ENCODE data around the gene EXOSC6.
"Not testable (repeated sequence)": the region's sequence is repeated elsewhere in the genome, so short reads cannot be mapped to it uniquely, and the experiment has no call there.

Gene EXOSC6

DNA sequence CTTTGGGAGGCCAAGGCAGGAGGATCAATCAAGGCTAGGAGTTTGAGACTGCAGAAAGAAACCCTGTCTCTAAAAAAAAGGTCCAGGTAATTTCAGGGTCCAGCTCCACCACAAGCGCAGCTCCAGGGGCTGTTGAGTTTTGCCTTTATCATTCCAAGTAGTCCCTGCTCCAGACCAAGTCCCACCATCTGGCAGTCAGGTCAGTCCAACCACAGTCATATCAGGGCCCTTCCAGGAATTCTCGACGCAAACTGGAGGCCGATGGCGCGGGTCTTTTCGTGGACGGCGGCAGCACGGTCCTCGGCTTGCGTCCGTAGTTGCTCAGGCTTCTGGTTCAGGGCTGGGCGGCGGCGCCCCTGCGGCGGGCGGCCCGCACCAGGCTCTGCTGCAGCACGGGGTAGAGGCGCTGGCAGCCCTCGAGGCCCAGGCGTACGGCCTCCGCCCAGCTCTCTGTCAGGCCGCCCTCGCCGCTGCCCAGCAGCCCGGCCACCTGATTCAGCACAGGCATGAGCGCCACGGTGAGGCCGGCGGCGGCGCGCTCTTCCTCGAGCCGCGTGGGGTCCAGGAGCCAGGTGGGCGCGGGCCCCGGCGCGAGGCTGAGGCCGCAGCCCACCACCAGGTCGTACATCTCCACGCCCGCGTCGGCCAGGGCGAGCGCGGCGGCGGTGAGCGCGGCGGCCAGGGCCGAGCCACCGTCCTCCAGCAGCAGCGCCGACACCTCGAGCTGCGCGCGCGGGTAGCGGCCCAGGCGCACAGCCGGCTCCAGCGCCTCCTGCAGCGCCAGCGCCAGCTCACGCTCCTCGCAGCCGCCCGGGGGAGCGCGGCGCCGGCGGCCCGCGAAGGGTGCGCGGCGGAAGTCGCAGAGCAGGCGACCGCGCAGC, 752 bp downstream of the EXOSC6 start:
- no peak for TF ChIP-seq ARNTL (CRISPR knock-in tag; IDR thresholded peaks at IDR 0.05; ENCODE audit: borderline replicate concordance, low read depth)
- no peak for TF ChIP-seq ZNF70 (CRISPR knock-in tag; IDR thresholded peaks at IDR 0.05)
- no peak for TF ChIP-seq TCF4 (CRISPR knock-in tag; IDR thresholded peaks at IDR 0.05; ENCODE audit: borderline replicate concordance)
- TF ChIP-seq CSDC2 (CRISPR knock-in tag; IDR thresholded peaks at IDR 0.05), result no peak
- TF ChIP-seq TOX (CRISPR knock-in tag; IDR thresholded peaks at IDR 0.05; ENCODE audit: borderline replicate concordance), result no peak
- no peak for TF ChIP-seq ZC3H10 (CRISPR knock-in tag; IDR thresholded peaks at IDR 0.05)
- TF ChIP-seq ISL1 (CRISPR knock-in tag; IDR thresholded peaks at IDR 0.05), result no peak
- TF ChIP-seq, protein P1, sequence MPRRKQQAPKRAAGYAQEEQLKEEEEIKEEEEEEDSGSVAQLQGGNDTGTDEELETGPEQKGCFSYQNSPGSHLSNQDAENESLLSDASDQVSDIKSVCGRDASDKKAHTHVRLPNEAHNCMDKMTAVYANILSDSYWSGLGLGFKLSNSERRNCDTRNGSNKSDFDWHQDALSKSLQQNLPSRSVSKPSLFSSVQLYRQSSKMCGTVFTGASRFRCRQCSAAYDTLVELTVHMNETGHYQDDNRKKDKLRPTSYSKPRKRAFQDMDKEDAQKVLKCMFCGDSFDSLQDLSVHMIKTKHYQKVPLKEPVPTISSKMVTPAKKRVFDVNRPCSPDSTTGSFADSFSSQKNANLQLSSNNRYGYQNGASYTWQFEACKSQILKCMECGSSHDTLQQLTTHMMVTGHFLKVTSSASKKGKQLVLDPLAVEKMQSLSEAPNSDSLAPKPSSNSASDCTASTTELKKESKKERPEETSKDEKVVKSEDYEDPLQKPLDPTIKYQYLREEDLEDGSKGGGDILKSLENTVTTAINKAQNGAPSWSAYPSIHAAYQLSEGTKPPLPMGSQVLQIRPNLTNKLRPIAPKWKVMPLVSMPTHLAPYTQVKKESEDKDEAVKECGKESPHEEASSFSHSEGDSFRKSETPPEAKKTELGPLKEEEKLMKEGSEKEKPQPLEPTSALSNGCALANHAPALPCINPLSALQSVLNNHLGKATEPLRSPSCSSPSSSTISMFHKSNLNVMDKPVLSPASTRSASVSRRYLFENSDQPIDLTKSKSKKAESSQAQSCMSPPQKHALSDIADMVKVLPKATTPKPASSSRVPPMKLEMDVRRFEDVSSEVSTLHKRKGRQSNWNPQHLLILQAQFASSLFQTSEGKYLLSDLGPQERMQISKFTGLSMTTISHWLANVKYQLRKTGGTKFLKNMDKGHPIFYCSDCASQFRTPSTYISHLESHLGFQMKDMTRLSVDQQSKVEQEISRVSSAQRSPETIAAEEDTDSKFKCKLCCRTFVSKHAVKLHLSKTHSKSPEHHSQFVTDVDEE (CRISPR knock-in tag; IDR thresholded peaks at IDR 0.05), result no peak
- TF ChIP-seq, protein P2, sequence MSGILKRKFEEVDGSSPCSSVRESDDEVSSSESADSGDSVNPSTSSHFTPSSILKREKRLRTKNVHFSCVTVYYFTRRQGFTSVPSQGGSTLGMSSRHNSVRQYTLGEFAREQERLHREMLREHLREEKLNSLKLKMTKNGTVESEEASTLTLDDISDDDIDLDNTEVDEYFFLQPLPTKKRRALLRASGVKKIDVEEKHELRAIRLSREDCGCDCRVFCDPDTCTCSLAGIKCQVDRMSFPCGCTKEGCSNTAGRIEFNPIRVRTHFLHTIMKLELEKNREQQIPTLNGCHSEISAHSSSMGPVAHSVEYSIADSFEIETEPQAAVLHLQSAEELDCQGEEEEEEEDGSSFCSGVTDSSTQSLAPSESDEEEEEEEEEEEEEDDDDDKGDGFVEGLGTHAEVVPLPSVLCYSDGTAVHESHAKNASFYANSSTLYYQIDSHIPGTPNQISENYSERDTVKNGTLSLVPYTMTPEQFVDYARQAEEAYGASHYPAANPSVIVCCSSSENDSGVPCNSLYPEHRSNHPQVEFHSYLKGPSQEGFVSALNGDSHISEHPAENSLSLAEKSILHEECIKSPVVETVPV (CRISPR knock-in tag; IDR thresholded peaks at IDR 0.05), result no peak
- no peak for TF ChIP-seq RARB (CRISPR knock-in tag; IDR thresholded peaks at IDR 0.05)
- no peak for TF ChIP-seq ZFP3 (CRISPR knock-in tag; IDR thresholded peaks at IDR 0.05)
- no peak for TF ChIP-seq ZNF8 (CRISPR knock-in tag; IDR thresholded peaks at IDR 0.05)
- no peak for TF ChIP-seq BACH2 (CRISPR knock-in tag; IDR thresholded peaks at IDR 0.05; ENCODE audit: borderline replicate concordance)
- TF ChIP-seq SNAI2 (CRISPR knock-in tag; IDR thresholded peaks at IDR 0.05), result no peak
- no peak for TF ChIP-seq CREB5 (CRISPR knock-in tag; IDR thresholded peaks at IDR 0.05; ENCODE audit: low read depth)
- no peak for TF ChIP-seq GLIS3 (CRISPR knock-in tag; IDR thresholded peaks at IDR 0.05)
- TF ChIP-seq, protein P3, sequence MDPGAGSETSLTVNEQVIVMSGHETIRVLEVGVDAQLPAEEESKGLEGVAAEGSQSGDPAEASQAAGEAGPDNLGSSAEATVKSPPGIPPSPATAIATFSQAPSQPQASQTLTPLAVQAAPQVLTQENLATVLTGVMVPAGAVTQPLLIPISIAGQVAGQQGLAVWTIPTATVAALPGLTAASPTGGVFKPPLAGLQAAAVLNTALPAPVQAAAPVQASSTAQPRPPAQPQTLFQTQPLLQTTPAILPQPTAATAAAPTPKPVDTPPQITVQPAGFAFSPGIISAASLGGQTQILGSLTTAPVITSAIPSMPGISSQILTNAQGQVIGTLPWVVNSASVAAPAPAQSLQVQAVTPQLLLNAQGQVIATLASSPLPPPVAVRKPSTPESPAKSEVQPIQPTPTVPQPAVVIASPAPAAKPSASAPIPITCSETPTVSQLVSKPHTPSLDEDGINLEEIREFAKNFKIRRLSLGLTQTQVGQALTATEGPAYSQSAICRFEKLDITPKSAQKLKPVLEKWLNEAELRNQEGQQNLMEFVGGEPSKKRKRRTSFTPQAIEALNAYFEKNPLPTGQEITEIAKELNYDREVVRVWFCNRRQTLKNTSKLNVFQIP (CRISPR knock-in tag; IDR thresholded peaks at IDR 0.05; ENCODE audit: borderline replicate concordance, low read depth), result no peak
- TF ChIP-seq OSR1 (CRISPR knock-in tag; IDR thresholded peaks at IDR 0.05), result no peak
- no peak for TF ChIP-seq ZNF565 (CRISPR knock-in tag; conservative IDR thresholded peaks at IDR 0.05; ENCODE audit: low read depth)
- ATAC-seq, result peak; percentile 30

DNA sequence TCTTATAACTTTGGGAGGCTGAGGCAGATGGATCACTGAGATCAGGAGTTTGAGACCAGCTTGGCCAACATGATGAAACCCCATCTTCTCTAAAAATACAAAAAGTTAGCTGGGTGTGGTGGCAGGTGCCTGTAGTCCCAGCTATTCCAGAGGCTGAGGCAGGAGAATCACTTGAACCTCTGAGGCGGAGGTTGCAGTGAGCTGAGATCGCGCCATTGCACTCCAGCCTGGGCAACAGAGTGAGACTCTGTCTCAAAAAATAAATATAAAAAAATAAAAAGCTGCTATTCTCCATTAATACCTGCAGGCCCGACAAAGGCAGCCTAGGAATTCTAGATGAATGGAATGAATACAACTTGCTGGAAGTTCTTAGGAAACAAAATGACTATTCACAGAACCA, 2.0 kb downstream of the EXOSC6 start:
- ATAC-seq, result not testable (repeated sequence)

DNA sequence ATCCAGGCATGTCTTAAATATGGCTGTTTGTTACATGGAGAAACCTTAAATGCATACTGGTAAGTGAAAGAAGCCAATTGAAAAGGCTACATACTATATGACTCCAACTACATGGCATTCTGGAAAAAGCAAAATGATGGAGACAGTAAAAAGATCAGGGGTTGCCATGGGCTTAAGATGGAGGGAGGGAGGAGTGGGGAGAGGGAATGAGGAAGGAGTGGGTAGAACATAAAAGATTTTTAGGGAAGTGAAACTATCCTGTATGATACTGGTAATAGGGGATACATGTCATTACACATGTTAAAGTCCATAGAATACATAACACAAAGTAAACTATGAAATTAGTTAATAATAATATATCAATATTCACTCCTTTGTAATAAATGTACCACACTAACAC, 13.0 kb downstream of the EXOSC6 start:
- ATAC-seq, result not testable (repeated sequence)

GRCh38 chr16:70231831-70232230, 19.9 kb downstream of the EXOSC6 start:
- not testable (repeated sequence) for ATAC-seq

DNA sequence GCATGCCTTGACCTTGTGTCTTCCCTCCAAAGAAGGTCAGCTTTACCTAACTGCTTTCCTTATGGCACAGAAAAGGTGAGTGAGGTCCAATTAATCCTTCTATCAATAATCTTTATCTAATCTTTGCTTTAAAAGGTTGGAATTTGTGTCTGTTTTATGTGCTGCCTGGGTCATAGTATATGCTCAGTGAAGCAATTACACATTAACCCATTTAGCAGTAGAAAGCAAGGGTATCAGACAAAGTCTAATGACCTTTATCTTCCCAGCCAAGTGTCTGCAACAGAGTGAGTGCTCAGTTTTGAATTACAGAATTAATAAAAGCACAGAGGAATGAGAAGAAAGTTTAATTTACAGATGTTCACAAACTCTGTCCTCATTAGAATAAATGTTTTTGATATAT, 25.7 kb downstream of the EXOSC6 start:
- ATAC-seq, result not testable (repeated sequence)

GRCh38 chr16:70225430-70225829, 26.3 kb downstream of the EXOSC6 start:
- not testable (repeated sequence) for ATAC-seq

GRCh38 chr16:70224645-70225044, 27.1 kb downstream of the EXOSC6 start:
- ATAC-seq, result not testable (repeated sequence)

GRCh38 chr16:70223971-70224513, 27.7 kb downstream of the EXOSC6 start:
- not testable (repeated sequence) for ATAC-seq

- ATAC-seq, result not testable (repeated sequence)
Measured at GRCh38 chr16:70223216-70223615, 28.5 kb downstream of the EXOSC6 start.

DNA sequence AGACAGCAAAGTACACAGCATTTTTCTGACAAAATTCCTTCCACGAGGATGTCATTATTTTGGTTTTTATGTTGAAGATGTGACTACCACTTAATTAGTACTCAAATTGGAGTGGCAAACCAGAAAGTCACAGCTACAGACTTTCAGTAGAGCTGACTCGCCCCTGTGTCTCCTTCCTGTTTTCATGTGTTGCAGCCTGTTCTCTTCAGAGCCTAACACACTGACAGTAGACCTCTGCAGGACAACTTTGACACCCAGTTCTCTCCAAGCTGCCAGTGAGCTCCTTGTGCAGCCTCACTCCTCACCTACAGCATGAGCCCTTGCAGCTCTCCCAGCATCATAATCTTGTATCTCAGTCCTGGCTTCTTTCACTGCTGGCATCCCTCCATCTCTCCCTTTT, 29.2 kb downstream of the EXOSC6 start:
- ATAC-seq, result not testable (repeated sequence)

DNA sequence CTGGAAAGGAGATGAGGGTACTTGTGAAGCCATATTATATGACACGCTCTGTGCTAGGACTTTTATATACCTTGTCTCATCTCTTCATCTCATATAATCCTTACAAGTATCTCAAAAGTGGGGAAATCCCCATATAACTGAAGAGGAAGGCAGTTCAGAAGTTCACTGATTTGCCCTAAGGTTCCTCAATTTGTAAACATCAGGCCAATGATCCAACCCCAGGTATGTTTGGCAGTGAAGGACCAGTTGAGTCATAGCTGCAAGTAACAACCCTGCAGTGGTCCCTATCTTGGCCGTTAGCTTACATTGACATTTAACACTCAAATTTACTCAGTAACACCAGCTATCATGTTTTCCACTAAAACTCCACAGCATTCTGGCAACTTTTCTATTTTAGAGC, 33.2 kb downstream of the EXOSC6 start:
- not testable (repeated sequence) for ATAC-seq
